DOHH2 (cell line): Measurements from ENCODE around the gene TMEM94.

Experiments
- H3F3A ChIP-seq: fragments of 200-600 bp; sonication (generic), shearing (Covaris generic); 2 replicates; pipeline ENCODE4 v1.6.0; 2016; ENCODE audit warnings: antibody characterized with exemption, mild to moderate bottlenecking; ENCODE audit not compliant: control insufficient read depth, insufficient read depth
- H3K27ac ChIP-seq: fragments of 200-600 bp; sonication (generic); 2 replicates; pipeline ENCODE4 v1.5.1; 2014; ENCODE audit warnings: low read depth, mild to moderate bottlenecking, low read length, moderate library complexity
- H3K27me3 ChIP-seq: fragments of 200-600 bp; sonication (generic); 2 replicates; pipeline ENCODE4 v1.6.1; 2014; ENCODE audit warnings: mild to moderate bottlenecking, low read length, mixed read lengths; ENCODE audit not compliant: control insufficient read depth
- H3K36me3 ChIP-seq: fragments of 200-600 bp; sonication (generic); 2 replicates; pipeline ENCODE4 v1.6.1; 2014; ENCODE audit warnings: mild to moderate bottlenecking, low read length, moderate library complexity, mixed read lengths; ENCODE audit not compliant: control insufficient read depth
- H3K4me1 ChIP-seq: fragments of 200-600 bp; sonication (generic); 2 replicates; pipeline ENCODE4 v1.6.1; 2014; ENCODE audit warnings: mild to moderate bottlenecking, low read length, mixed read lengths; ENCODE audit not compliant: control insufficient read depth
- H3K4me2 ChIP-seq: fragments of 200-600 bp; sonication (generic); 2 replicates; pipeline ENCODE4 v1.6.0; 2014; ENCODE audit warnings: mild to moderate bottlenecking, low read length, moderate library complexity
- H3K4me3 ChIP-seq: fragments of 200-600 bp; sonication (generic); 2 replicates; pipeline ENCODE4 v1.5.1; 2014; ENCODE audit warnings: mild to moderate bottlenecking, low read length, mixed read lengths
- H3K79me2 ChIP-seq: fragments of 200-600 bp; sonication (generic); 2 replicates; pipeline ENCODE4 v1.6.1; 2014; ENCODE audit warnings: mild to moderate bottlenecking, low read length, mixed read lengths; ENCODE audit not compliant: control insufficient read depth
- H3K9me2 ChIP-seq: fragments of 200-600 bp; sonication (generic); replicated peaks from 2 replicates; pipeline ENCODE4 v1.6.1; 2014; ENCODE audit warnings: mild to moderate bottlenecking, low read length, mixed read lengths; ENCODE audit not compliant: control insufficient read depth
- H3K9me3 ChIP-seq: fragments of 200-600 bp; sonication (generic); 2 replicates; pipeline ENCODE4 v1.6.1; 2014; ENCODE audit warnings: antibody characterized with exemption, low read length, mixed read lengths; ENCODE audit not compliant: control insufficient read depth, insufficient read depth
- H4K20me1 ChIP-seq: fragments of 200-600 bp; sonication (generic); 2 replicates; pipeline ENCODE4 v1.6.0; 2014; ENCODE audit warnings: low read depth, mild to moderate bottlenecking, antibody characterized with exemption, low read length, moderate library complexity; ENCODE audit not compliant: control insufficient read depth, insufficient read depth
- EZH2phosphoT487 ChIP-seq: fragments of 200-600 bp; sonication (generic); IDR thresholded peaks from 2 replicates; pipeline ENCODE4 v1.6.1; 2017; ENCODE audit warnings: borderline replicate concordance, mild to moderate bottlenecking, antibody characterized with exemption, low read length, moderate library complexity, mixed read lengths
- TF ChIP-seq, protein P1 (sequence below): fragments of 200-600 bp; sonication (generic); IDR thresholded peaks from one replicate; pipeline ENCODE4 v1.5.1; 2014; ENCODE audit warnings: antibody characterized with exemption, mild to moderate bottlenecking, low read depth, low read length; ENCODE audit not compliant: poor library complexity, severe bottlenecking

Gene TMEM94

DNA sequence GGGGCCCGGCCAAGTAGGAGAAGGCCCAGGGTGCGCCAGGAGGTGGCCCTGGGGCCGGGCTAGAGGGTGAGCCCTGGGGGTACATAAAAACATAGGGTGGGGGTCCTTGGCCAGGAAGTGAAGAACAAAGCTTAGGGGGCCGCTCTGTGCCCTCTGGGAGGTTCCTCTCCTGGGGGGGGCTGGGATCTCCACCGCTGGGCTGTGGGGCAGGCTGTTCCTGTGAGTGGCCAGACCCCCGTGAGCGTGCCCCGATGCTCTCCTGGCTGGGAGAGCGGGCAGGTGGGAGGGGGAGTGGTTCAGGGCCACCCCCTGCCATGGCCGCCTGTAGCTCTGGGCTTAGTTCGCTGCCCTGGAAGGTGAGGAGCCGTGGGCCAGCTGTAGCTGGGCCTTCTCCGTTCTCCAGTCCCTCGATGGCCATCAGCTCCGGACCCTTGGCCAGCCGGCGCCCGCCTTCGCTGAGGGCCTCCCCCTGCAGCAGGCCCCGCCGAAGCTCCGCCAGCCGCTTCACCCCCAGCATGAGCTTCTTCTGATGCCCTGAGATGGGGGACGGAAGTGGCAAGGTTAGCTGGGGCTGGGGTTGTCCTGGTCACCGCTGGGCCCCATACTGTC lies 46.4 kb downstream of the TMEM94 start:
- H3K9me3 ChIP-seq = no peaks in the 10 kb centered on the region
- no peak overlapping the region for H3K27ac ChIP-seq
- H3K36me3 ChIP-seq = no peaks in the 10 kb centered on the region; the same call in 1 of the 2 replicates
- no peaks in the 10 kb centered on the region for H3K4me1 ChIP-seq
- no peaks in the 10 kb centered on the region for H4K20me1 ChIP-seq
- H3K4me2 ChIP-seq = no peak overlapping the region
- H3K9me2 ChIP-seq = no peaks in the 10 kb centered on the region
- no peak overlapping the region for H3K4me3 ChIP-seq
- no peaks in the 10 kb centered on the region for H3K27me3 ChIP-seq
- no peaks in the 10 kb centered on the region for H3K79me2 ChIP-seq
- H3F3A ChIP-seq = no peaks in the 10 kb centered on the region
- no peak for TF ChIP-seq EZH2phosphoT487
- TF ChIP-seq, protein P1, sequence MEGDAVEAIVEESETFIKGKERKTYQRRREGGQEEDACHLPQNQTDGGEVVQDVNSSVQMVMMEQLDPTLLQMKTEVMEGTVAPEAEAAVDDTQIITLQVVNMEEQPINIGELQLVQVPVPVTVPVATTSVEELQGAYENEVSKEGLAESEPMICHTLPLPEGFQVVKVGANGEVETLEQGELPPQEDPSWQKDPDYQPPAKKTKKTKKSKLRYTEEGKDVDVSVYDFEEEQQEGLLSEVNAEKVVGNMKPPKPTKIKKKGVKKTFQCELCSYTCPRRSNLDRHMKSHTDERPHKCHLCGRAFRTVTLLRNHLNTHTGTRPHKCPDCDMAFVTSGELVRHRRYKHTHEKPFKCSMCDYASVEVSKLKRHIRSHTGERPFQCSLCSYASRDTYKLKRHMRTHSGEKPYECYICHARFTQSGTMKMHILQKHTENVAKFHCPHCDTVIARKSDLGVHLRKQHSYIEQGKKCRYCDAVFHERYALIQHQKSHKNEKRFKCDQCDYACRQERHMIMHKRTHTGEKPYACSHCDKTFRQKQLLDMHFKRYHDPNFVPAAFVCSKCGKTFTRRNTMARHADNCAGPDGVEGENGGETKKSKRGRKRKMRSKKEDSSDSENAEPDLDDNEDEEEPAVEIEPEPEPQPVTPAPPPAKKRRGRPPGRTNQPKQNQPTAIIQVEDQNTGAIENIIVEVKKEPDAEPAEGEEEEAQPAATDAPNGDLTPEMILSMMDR = no peak

DNA sequence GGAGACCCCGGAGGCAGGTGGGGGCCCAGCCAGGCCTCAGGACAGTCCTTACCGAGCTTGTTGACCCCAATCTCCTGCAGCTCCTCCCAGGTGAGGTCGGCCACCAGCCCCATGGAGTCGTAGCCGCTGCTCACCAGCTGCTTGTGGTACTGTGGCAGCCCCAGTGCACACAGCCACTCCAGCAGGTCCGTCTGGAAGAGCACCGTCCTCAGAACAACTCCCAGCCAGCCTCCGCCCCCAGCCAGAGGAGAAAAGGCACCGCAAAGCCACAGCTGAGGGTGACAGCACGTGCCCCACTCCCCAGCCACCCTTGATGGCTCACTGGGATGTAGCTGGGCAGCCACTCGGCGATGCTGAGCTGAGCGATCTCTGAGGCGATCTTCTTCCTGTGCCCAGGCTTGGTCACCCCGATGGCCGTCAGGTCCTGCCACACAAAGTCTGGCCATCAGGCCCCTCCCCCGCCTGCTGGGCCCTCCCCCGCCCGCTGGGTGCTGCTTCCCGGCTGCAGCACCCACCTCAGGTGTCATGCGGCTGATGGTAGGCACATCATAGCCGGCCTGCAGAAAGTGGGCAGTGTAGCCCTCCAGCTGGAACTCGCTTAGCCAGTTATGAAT lies 47.0 kb downstream of the TMEM94 start:
- H3K36me3 ChIP-seq = no peaks in the 10 kb centered on the region

DNA sequence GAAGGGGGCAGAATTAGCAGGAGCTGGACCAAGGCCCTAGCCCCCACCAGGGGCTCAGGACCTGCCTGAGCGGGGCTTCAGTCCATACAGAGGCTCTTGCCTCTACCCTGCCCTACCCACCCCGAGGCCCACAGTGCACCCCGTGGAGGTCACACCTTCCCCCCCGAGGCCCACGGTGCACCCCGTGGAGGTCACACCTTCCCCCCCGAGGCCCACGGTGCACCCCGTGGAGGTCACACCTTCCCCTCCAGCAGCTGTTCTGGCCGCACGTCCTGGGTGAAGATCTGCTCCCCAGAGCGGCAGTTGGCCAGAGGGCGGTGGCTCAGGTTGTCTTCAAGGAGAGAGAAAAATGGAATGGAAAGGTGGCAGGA lies 47.5 kb downstream of the TMEM94 start:
- no peaks in the 10 kb centered on the region for H3K9me3 ChIP-seq
- H3K79me2 ChIP-seq = no peaks in the 10 kb centered on the region
- H3K36me3 ChIP-seq = no peaks in the 10 kb centered on the region
- no peaks in the 10 kb centered on the region for H3K27me3 ChIP-seq
- H3K4me1 ChIP-seq = no peaks in the 10 kb centered on the region
- H3F3A ChIP-seq = no peaks in the 10 kb centered on the region
- TF ChIP-seq, protein P1 = no peak
- TF ChIP-seq EZH2phosphoT487 = no peak
- no peaks in the 10 kb centered on the region for H3K9me2 ChIP-seq
- H3K4me2 ChIP-seq = no peak overlapping the region
- no peak overlapping the region for H3K4me3 ChIP-seq
- H4K20me1 ChIP-seq = no peaks in the 10 kb centered on the region
- H3K27ac ChIP-seq = no peak overlapping the region

More for the DNA sequence above, 47.0 kb downstream of the TMEM94 start:
- H3K4me3 ChIP-seq = no peak overlapping the region
- H4K20me1 ChIP-seq = no peaks in the 10 kb centered on the region
- H3K79me2 ChIP-seq = no peaks in the 10 kb centered on the region
- H3K27me3 ChIP-seq = no peaks in the 10 kb centered on the region
- H3K27ac ChIP-seq = no peak overlapping the region
- H3K4me1 ChIP-seq = no peaks in the 10 kb centered on the region
- no peak for TF ChIP-seq EZH2phosphoT487
- TF ChIP-seq, protein P1 = no peak
- H3K4me2 ChIP-seq = no peak overlapping the region
- no peaks in the 10 kb centered on the region for H3K9me3 ChIP-seq
- no peaks in the 10 kb centered on the region for H3F3A ChIP-seq
- H3K9me2 ChIP-seq = no peaks in the 10 kb centered on the region
